Ramos (cell line): ENCODE data around the gene ZNF831.

Source experiments
- in situ Hi-C: fragments of 300-500 bp; cut with MboI; formaldehyde crosslinking; loops from one replicate; pipeline ENCODE4 v1.14.3; 2022; ENCODE audit warnings: low sequenced_read_pairs; ENCODE audit not compliant: unreplicated experiment

The ZNF831 gene

GRCh38 chr20:59154317-59155013, 9.2 kb upstream of the ZNF831 start:
- in situ Hi-C loops = no loop called here

- in situ Hi-C loops = no loop called here
Observed at GRCh38 chr20:59157064-59157463, 6.6 kb upstream of the ZNF831 start.

- in situ Hi-C loops = no loop called here
Observed at GRCh38 chr20:59157531-59157930, 6.1 kb upstream of the ZNF831 start.

GRCh38 chr20:59157961-59158541, 5.6 kb upstream of the ZNF831 start:
- in situ Hi-C loops = no loop called here

GRCh38 chr20:59158673-59159072, 4.9 kb upstream of the ZNF831 start:
- in situ Hi-C loops = no loop called here

- in situ Hi-C loops = no loop called here
Observed at GRCh38 chr20:59159091-59159490, 4.5 kb upstream of the ZNF831 start.

- in situ Hi-C loops = no loop called here
Observed at GRCh38 chr20:59159493-59160376, 3.9 kb upstream of the ZNF831 start.

GRCh38 chr20:59160389-59161115, 3.1 kb upstream of the ZNF831 start:
- in situ Hi-C loops = no loop called here

GRCh38 chr20:59161721-59162120, 1.9 kb upstream of the ZNF831 start:
- in situ Hi-C loops = no loop called here

- in situ Hi-C loops = no loop called here
Observed at GRCh38 chr20:59164686-59165391, 1.2 kb downstream of the ZNF831 start.

- in situ Hi-C loops = no loop called here
Observed at GRCh38 chr20:59165396-59165795, 1.8 kb downstream of the ZNF831 start.

- in situ Hi-C loops = no loop called here
Observed at GRCh38 chr20:59165891-59166709, 2.5 kb downstream of the ZNF831 start.

- in situ Hi-C loops = no loop called here
Observed at GRCh38 chr20:59170406-59171349, 7.1 kb downstream of the ZNF831 start.

GRCh38 chr20:59171986-59172385, 8.4 kb downstream of the ZNF831 start:
- in situ Hi-C loops = no loop called here

GRCh38 chr20:59173938-59174491, 10.4 kb downstream of the ZNF831 start:
- in situ Hi-C loops = no loop called here

- in situ Hi-C loops = no loop called here
Observed at GRCh38 chr20:59175002-59175401, 11.4 kb downstream of the ZNF831 start.

GRCh38 chr20:59175861-59176260, 12.2 kb downstream of the ZNF831 start:
- in situ Hi-C loops = no loop called here

GRCh38 chr20:59176812-59177211, 13.2 kb downstream of the ZNF831 start:
- in situ Hi-C loops = no loop called here
